Activated naive CD4-positive, alpha-beta T cell (primary cell): ENCODE measurements around the gene ITGB5.
"Not testable (repeated sequence)": the region's sequence is repeated elsewhere in the genome, so short reads cannot be mapped to it uniquely, and the experiment has no call there.

Experiments
- DNase-seq, 4 experiments: peaks; one replicate each; lab custom pipeline; 2025; lab: John Stamatoyannopoulos, UW

Gene ITGB5

DNA sequence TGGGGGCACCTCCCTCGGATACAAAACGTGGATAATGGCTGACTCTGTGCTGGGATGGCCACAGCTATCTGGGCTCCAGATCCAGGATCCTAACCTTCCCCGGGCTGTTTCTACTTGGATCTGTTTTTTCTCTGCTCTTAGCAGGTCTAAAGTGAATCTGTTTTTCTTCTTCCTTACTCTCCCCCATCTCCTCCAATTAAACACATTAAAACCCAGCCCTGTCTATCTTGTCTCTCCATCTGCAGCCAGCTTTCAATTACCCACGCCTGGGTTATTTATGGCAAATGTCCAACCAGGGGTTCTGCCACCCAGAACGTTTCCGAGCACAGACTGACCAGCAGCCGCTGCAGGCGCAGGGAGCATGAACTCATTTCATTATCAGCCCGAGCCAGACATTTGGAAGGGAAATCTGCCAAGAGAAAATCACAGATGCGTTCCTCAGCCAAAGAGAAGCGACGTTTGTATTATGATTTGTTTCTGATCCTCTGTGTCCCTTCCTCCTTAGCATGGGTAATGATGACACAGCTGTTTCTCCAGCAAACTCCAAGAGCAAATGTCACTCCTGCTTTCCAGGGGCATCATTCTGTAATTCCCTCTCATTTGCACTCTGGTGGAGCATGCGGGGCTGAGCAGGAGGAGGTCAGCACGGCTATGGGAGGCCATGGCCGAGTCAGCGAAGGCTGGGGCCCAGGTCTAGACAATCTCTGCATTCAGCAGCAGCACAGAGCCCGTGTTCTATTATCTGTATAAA is 114.9 kb downstream of the ITGB5 start:
- DNase-seq, result no peak

DNA sequence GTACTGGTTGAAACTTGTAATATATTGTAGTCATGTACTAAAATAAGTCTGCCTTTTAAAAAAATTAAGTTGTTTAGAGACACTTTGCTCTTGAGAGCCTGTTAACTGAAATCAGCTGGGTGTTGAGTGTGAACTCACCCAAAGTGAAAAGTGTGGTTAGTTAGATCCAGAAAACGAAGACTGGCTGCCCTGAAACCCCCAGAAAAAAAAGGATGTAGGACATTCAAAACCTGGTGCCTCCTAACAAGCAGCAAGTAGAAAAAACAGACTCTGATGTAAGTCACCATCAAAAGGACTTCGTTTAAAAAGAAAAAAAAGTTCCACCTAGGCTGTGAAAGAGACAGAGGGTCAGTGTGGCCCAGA is 116.1 kb downstream of the ITGB5 start:
- no peak for DNase-seq

DNA sequence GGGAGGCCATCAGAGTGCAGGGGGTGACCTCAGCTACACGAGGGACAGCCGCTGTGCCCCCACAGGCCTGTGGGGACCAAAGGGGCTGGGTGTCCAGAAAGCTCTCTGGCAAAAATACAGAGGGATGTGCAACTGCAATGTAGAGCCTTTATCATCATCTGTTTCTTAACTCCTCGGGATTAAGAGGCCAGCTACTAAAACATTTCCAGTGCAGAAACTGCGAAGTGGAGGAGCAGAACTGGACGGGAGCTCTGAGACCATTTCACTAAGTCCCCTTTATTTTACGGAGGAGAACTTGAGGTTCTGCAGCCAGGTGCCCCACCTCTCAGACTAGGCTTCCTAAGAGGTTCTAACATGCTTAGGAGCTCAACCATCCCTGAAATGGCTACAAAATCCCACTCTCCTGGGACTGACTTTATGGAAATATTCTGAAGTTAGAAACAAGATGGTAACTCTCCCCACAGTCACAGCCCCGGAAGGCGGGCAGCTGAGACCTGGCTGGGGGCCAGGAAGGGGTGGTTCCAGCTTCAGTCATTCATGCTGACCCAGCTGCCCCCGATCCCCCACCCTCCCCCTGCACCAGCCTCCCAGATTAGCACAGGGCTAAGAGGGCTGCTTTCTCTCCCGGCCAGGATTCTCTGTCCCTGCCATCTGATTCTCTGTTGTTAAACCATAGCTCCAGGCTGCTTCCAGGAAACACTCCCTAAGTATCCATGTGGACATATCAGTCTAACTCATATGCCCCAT is 116.7 kb downstream of the ITGB5 start:
- DNase-seq, result no peak

DNA sequence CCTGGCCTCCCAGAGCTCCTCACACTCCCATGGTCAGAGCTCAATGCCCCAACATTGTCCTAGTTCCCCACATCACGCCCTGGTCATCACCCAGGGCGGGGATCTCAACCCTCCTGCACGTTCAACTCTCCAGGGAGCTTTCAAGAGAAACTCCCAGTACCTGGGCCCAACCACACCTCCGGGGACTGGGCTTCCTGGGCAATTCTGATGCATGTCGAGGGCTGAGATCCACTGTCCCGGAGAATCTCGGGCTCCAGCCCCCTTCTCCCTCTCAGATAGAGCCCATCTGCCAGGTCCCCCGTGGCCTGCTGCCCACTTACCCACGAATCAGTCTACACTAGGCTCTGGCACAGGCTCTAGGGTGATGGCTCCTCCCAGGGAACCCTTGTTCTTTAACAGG is 117.7 kb downstream of the ITGB5 start:
- DNase-seq, result no peak

DNA sequence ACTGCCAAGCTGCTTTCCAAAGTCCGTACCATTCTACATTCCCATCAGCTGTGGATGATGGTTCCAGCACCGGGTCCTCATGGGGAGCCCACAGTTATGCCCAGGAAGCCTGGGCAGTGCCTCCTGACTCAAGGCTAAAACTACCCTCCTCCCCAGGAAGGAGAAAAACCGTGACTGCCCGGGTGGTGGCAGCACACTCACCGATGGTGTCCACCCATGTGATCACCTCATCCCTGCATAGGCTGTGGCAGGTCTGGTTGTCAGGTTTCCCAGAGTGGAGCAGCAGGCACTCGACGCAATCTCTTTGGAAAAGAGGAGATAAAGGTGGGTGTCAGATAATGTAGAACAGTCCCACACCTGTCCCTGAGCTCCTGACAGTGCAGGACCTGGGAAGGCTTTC is 118.4 kb downstream of the ITGB5 start:
- DNase-seq, result no peak

DNA sequence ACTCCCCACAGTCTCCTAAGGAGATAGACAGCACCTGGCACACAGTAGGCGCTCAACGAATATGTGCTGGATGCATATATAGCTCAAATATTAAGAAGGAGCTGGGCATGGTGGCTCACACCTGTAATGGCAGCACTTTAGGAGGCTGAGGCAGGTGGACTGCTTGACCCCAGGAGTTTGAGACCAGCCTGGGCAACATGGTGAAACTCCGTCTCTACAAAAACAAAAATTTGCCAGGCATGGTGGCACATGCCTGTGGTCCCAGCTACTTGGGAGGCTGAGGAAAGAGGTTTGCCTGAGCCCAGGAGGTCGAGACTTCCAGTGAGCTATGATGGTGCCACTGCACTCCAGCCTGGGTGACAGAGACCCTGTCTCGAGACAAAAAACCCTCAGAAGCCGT is 119.5 kb downstream of the ITGB5 start:
- no peak for DNase-seq

DNA sequence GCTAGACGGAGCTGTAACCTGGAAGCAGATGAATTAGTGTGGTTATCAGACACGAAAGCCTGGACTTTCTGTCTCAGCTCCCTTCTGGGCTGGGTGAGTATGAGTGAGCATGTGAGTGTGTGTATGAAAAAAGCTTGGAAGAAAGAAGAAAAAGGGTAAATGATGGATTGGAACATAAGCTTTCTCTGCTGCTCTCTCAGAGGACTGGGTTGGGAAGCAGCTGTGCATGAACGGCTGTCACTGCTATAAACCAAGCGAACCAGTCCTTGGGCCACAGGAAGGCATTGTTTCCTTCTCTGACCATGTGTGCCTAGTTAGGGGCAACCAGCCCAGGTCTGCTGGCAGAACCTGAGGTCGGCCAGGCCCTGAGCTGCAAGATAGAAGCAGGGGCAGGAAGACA is 119.9 kb downstream of the ITGB5 start:
- DNase-seq, result no peak

DNA sequence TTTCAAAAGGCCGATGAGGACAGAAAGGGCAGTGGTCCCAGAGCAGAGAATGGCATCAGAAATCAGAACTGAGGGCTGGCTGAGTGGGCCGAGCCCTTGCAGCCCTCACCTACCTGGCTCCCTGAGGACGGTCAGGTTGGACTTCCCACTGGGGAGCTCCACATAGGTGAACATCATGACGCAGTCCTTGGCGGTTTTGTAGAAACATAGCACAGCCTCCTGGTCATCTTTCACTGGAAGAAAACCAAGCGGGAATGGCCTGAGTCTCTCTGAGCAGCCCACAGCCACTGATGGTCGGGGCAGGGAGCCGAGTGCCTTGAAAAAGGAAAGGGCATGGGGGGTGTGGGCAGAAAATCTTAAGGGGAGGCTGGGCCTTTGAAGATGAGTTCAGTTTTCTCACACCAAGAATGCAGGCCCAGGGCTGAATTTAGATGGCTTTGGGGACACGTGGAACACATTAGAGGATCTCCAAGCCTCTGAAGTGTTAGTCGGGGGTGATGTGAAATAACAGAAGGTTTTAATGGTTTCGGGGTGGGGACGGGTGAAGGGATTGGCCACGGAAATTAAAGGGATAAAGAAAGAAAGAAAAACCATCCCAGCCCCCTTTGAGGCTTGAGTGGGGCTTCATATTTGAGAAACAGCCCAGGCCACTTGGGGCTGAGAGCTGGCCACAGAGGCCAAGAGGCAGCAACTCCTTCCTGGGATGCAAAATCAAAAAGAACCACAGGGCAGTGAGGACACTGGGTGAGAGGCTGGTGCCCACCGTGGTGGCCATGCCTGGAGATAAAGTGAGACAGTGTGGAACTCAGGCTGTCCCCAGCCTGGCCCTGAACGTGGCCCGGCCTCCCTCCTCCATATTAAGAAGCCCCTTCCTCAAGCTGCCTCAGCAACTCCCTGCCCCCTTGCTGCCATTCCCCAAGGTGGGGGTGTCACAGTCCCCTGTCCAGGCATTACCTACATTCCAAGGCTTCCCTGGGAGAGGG is 120.8 kb downstream of the ITGB5 start:
- DNase-seq, result no peak

DNA sequence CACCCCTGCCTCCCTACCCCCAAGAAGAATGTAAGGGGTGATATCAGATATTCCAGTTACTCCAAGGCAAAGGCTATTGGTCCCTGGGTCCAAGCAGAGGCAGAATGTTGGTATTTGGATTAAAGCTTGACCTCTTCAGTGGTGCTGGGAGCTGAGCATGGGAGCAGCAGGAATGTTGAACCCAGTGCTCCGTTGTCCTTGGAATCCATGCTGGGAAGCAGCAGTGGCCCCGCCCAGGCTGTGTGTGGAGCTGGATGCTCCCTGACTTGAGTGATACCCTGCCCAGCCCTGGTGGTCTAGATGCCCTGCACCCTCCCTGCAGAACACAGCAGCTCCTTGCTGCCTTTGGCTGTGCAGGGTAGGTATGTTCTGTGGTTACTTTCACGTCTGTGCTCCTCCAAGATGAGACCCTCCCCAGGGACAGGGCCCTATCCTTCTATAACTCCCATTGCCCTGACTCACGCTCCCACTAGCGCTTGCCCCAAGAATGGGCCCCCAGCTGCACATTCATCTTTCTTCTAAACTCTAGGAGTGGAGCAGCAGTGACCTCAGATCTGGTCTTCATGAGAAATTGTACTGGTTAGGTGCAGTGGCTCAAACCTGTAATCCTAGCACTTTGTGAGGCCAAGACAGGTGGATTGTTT is 121.8 kb downstream of the ITGB5 start:
- no peak for DNase-seq

DNA sequence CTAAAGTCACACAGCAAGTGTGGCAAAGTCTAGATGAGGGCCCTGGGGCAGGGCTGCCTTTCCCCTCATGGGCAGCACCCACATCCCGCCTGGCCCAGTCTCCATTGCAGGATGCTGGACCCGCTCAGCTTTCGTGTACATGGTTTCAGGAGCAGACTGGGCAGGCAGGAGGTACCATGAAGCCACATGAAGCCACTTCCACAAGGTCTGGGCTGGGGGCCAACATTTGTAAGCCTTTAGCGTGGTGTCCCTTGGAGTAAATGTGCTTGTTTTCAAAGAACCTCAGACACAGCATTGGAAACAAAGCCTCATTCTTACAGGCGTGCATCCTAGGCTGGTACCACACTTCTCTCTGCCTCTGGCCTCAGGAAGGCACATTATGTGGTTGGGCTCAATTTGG is 122.4 kb downstream of the ITGB5 start:
- DNase-seq, result no peak

DNA sequence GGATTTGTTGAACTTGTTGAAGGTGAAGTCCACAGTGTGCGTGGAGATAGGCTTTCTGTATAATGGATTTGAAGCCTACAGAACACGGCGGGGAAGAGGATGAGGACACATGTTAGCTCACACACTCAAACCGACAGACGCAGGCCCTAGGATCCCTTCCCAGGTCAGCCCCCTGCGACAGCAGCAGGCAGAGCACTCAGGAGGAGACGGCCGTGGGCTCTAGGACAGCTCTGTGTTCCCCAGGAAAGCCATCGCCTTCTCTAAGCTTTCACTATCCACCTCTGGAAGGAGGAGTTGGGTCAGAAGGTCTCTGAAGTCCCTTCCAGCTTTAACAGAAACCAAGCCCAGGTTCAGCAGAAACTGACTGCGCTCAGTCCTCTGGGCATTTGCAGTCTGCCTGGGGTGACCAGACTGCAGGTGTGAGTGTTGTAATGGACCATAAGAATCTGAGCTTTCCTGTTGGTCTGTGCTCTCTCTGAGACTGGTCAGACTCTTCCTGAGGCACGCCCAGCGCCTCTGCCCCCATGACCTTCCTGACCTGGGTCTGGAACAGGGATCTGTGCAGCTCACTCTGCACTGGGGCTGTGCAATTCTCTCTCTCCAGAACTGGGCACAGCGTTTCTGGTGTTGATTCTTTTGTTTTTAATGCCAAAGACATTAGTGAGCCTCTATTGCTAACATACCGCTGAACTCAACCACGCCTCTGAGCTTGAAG is 123.4 kb downstream of the ITGB5 start:
- no peak for DNase-seq

DNA sequence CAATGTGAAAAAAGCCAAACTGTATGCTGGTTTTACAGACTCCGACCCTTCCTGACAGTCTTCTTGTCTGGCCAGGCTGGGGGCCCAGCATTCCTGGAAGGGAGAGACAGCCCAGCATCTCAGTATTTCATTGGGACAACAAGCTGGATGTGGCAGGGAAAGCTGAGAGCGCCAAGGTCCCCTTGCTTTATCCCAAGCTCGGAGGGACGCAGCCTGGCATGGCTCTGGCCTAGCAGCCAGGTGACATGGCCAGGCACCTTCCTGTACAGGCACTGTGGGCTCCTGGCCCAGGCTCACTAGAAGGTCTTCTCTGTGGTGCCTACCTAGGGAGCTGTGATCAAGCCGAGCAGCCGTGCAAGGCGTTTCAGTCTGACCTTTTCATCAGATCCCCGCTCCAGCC is 124.0 kb downstream of the ITGB5 start:
- no peak for DNase-seq

DNA sequence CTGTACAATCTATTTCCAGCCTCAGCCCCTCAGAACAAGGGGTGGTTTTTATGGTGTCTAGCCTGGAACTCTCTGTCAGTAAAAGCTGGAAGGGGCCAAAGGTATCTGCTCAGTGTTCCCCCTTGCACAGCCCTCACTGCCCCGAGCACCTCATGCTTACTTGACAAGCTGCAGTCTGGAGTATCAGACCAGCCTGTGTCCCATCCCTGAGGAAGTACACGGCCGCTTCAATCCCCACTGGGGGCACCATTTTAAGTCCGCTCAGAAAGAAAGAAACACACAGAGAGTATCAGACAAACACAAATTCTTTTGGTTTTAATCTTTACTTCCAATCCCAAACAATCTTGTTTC is 124.5 kb downstream of the ITGB5 start:
- DNase-seq, result no peak

DNA sequence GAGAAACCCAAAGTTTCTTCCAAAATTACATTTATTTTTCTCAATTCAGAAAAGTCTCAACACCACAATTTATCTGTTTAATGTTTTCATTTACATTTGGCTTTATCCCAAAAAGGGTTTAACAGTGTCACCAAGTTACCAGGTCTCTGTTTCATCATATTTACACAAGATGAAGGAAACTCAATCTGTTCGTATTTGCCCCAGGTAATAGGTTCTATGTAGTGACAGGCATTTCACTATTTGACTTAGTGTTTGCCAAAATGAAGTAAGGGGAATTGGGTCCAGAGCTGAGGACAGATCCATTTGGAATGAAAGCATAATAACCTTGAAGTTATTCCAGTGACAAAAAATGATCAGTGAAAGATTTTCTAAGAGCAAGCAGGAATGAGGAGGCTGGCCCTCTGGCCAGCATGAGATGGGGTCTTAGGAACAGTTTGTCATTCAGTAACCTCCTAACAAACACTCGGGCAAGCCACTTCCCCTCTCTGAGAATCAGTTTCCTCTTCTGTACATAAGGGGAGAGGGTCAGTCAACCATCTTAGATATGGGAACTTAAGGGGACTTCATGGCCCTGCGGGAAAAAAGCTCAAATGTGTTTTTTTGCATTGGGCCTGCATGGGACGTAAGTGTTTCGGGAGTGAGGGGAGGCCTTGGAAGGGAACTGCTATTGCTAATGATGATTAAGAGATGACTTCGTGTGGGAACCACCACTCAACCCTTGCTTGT is 125.1 kb downstream of the ITGB5 start:
- DNase-seq, result no peak

DNA sequence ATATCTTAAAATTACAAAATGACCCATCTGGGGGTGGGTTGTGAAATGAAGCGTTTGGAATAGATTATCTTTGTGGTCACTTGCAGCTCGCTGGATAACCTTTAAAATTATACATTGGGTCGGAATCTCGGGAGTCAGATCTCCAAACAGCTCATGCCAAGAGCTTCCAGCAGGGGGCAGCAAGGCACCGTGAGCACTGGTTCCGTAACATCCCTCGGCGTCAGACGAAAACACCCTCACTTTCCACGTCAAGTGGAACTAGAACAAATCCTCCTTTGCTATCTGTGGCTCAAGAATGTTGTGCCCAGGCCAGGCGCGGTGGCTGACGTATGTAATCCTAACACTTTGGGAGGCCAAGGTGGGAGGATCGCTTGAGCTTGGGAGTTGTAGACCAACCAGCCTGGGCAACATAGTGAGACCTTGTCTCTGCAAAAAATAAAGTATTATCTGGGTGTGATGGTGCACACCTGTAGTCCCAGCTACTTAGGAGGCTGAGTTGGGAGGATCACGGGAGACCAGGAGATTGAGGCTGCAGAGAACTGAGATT is 125.8 kb downstream of the ITGB5 start:
- peak; percentile 47 to 74 (median 68) for DNase-seq

DNA sequence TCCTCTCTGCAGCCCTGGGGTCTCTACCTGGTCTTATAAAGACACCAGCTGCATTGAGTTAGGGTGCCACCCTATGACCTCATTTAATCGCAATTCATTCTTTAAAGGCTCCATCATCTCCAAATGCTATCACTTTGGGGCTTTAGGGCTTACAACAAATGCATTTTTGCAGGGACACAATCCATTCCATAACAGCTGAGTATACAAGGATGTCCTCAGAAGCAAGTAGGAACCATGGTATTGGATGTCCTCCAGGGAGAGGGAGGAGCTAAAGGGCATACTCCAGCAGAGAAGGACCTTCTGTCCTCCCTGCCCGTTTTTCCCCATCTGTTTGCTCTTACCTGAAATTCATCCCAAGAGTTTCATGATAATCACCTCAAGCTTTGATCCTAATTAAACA is 126.6 kb downstream of the ITGB5 start:
- no peak for DNase-seq

DNA sequence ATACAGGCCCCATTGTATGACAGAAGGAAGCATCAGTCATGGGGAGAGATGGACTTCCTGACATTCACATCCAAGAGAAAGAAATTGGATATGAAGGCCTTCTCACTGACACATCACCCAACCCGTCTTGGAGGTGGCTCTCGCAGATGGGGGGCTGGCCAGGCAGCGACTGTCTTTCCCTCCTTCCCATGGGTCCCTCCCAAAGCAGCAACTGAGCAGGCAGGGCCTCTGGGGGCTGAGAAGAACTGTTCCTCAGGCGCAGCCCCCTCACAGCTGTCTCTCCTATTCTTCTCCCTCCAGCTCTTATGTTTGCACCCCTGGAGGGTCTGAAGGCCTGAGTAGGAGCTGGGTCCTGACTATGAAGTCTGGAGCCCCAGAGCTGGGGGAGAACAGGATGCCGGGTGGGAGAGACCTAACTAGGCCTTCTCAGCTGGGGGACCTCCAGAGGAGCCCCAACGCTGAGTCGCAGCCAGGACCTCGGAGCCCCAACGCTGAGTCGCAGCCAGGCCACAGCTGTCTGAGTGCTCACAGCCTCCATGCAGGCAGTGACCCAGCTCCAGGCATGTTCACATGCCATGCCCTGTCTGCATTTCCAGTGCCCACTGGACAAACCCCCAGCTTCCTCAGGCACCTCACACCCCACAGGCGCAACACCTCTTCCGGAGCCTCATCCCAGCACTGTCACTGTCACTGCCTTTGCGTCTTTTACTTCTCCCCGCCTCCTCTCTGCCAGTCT is 127.3 kb downstream of the ITGB5 start:
- DNase-seq, result no peak

DNA sequence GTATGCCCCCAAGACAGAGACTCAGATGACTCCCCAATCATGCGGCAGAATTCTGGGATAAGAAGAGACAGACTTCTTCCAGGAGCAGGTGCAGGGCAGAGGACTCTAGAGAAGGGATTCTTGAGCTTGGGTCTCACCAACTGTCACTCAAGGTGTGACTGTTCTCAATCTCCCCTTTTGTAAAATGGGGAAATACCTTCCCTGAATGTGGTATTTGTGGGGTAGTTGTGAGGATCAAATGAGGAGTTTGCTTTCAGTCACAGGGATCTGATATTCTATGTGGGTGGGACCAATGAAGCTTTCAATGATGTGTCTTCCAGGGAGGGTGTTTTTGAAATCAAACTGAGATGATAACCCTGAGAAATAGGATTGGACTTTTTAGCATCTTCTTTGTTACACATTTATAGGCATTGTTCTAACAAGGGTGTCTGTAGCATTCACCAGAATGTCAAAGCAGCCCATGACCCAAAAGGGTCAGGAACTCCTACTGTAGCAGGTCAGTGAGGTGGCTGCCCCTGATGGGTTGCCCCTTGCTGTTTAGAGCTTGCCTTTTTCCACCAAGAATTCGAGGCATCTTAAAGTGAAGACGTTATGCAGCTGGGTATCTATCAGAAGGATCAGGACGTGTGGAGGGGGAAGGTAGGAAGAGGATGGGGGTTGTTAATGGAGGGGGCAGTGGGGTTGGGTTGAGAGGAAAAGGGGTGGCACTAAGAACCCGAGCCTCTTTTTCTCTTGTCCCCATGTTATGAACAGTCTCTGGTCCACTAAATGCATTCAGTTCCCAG is 128.1 kb downstream of the ITGB5 start:
- DNase-seq, result no peak

DNA sequence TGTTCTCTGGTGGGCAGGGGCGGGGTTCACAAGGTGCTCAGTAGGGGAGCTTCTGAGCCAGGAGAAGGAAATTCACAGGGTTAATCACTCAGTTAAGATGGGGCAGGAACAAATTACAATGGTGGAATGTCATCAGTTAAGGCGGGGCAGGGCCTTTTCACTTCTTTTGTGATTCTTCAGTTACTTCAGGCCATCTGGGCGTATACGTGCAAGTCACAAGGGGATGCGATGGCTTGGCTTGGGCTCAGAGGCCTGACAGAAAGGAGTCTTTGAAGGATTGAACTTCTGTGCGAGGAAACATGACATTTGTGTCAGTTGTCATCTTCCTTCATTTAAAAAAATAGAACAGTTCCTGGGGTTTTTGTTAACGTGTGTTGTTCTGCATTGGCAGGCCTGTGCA is 129.2 kb downstream of the ITGB5 start:
- not testable (repeated sequence) for DNase-seq
